HG03064 (cell line): Measurements from ENCODE around the gene CEP85L.

Source experiments
- ATAC-seq: cut with Tn5 transposase; IDR thresholded peaks from one replicate; pipeline ENCODE4 v1.9.1; 2021; ENCODE audit warnings: low read depth; ENCODE audit not compliant: unreplicated experiment

The CEP85L gene

GRCh38 chr6:118546880-118547218 is 104.5 kb downstream of the CEP85L start:
- ATAC-seq: no peak

DNA sequence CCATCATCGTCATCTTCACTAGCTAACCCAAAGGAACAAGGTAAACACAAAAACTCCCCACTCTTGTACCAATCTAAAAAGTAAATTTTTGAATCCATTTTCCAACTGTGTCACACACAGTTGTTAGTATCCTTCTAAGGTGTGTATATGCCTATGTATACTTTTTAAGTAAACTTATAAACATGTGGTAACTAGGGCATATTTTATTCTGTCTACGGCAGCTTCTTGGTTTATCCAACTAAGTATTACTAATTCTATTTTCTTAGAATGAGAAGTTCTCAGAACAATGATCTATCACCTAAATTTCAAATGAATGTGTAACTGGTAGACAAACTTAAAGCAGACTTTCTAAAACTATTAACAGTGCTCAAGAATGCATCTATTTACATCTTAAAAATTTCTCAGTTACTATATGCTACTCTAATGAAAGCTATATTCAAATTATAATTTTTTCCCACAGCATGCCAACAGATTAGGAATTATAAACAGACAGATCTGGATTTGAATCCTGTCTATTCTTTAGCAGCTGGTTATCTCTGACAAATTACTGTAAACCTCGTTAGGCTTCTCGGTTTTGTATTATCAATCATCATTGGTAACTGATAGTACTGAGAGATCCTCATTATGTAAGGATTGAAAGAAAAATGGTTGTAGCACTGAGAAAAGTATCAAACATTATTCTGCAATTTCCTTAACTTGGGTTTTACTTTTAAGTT is 105.1 kb downstream of the CEP85L start:
- ATAC-seq: no peak

DNA sequence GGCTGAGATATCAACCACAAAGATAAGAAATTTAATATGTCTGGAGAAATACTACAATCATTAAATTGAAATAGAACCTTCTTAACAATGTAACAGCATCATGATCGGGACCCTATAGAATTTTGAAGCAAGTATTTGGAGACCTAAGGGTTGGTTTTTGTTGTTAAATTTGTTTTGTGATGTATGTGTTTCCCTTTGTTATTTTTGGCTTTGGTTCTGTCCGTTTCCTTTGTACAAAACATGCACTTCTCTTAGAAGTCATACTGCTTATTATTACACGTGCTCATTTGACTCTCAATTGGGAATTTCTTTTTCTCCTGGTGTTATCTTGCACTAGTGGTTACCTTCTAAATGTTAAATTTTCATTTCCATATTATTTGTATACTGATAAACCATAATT is 107.3 kb downstream of the CEP85L start:
- no peak for ATAC-seq

GRCh38 chr6:118542184-118542952 is 109.0 kb downstream of the CEP85L start:
- ATAC-seq: no peak

- ATAC-seq: no peak
These were observed 113.8 kb downstream of the CEP85L start for GRCh38 chr6:118537574-118537973.

DNA sequence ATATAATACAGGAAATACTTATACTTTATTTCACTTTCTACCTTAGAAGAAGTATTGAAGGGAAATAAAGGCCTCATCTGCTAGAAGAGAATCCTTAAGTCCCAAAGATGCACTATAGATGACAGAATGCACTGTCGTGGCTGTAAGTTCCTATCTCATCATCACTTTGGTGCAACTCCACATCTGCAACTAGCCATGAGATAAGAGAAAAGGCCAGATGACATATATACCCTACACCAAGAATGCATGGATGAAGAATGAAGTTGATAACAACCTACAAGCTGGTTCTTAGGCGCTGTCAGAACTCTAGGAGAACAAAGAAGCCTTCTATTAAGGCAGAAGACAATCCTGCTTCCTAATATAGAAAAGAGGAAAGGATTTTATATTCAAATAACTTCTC is 114.9 kb downstream of the CEP85L start:
- no peak for ATAC-seq

- no peak for ATAC-seq
These were observed 116.1 kb downstream of the CEP85L start for GRCh38 chr6:118535176-118535844.

GRCh38 chr6:118530942-118531341 is 120.4 kb downstream of the CEP85L start:
- no peak for ATAC-seq

- no peak for ATAC-seq
These were observed 121.6 kb downstream of the CEP85L start for GRCh38 chr6:118529756-118530155.

DNA sequence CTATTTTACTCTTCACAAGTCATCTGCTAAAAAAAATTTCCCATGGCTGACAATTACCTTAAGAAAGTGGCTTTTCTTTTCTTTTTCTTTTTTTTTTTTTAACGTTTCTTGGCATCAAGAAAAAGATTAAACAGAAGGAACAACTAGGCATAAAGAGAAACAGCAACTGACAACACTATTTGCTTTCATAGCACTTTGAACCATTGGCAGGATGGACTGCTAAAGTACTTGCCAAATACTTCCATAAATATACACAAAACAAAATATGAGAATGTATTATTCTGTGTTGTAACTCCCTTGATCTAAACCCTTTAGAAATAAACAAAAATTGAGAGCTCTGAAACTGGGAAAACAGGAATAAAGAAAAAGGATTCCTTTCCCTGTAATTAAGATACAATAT is 123.3 kb downstream of the CEP85L start:
- ATAC-seq: no peak

GRCh38 chr6:118525913-118526780 is 125.2 kb downstream of the CEP85L start:
- no peak for ATAC-seq

DNA sequence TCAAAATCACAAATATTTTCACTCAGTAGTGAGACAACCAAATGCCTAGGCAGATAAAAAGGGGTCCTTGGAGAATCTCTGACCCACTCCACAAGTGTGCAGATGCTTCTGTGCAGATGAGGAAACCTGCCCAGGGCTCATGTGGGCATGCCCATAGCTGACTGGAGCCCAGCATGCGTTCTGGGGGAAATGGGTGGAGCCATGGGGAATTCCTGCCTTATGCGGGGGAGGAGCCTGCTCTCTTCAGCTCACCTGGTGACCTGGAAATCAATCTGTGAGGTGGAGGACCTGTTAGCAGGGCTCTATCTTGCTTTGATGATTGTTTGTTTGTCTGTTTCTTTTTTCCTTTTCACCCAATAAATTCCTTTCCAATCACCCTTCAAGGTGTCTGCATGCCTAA is 126.7 kb downstream of the CEP85L start:
- no peak for ATAC-seq

DNA sequence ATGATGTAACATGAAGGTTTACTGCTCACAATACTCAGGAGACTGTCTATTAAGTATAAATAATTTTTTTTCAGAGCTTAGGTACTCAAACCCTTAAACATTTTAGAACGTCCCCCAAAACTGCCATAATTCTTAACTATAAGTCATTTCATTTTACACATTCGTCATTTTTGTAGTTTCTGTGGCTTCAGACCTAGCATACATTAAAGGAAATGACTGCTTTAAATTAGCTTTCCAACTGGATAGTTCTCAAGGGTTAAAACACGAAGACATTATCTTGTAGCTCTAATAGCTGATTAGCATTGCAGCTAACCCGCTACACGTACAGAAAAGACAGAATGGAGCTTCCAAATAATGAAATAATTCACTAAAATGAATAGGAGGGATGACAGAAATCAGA is 128.2 kb downstream of the CEP85L start:
- ATAC-seq: no peak

DNA sequence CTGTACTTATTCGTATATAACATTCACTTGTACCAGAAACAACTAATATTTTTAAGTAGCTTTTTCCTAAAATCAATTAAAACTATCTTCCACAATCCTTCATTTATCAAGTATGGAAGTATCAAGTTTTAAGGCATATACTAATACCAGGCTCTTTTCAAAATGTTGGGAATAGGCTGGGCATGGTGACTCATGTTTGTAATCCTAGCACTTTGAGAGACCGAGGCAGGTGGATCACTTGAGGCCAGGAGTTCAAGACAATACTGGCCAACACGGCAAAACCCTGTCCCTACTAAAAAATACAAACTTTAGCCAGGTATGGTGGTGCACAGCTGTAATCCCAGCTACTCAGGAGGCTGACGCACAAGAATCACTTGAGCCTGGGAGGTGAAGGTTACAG is 129.0 kb downstream of the CEP85L start:
- no peak for ATAC-seq

DNA sequence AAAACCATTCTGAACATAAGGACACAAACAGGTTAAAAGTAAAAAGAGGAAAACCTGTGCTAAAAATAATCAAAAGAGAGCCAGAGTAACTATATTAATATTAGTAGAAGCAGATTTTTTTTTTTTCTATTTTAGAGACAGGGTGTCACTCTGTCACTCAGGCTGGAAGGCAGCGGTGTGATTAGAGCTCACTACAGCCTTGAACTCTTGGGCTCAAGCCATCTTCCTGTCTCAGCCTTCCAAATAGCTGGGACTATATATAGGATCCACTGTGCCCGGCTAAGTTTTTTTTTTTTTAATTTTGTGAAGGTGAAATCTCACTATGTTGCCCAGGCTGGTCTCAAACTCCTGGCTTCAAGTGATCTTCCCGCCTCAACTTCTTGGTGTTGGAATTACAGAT is 136.7 kb downstream of the CEP85L start:
- no peak for ATAC-seq

GRCh38 chr6:118511930-118512715 is 139.3 kb downstream of the CEP85L start:
- no peak for ATAC-seq

DNA sequence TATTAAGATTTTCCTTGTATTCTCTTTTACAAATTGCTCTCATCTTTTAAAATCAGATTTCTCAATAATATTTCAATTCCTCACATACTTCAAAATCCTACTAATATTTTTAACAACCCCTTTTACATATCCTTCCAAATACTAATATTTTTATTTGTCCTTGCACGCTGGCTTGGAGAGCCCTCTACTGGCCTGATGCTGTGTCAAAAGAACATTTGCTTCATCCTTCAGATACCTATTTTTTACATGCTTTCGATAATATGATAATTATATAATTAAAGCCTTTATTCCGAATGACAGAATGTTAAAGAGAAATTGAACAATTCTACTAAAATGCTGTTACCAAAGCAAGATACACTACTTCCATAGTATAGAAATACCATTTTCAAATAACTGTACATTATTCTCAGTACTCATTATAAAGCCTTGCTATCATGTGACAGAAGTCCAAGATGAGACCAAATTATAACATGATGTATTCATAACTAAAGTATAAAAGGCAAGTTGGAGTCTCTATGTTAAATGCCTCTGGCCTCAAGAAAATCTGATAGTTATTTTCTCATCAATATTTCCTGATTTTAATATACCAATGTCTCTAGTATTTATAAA is 142.3 kb downstream of the CEP85L start:
- ATAC-seq: no peak

DNA sequence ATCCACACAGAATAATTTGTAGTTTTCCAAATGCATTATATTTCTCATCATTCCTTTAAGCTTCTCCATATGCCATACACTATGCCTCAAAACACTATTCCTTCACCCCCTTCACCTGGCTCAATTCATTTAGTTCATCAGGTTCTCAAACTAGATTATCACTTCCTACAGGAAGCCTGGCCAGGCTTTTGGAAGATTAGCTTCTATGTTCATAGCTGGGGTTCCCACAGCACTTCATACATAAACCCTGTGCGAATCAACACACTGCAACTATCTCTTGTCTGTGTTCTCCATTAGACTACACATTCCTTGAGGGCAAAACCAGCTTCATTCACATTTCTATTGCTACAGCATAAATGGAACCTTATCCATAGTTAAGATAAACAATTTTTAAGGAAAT is 143.8 kb downstream of the CEP85L start:
- ATAC-seq: no peak

DNA sequence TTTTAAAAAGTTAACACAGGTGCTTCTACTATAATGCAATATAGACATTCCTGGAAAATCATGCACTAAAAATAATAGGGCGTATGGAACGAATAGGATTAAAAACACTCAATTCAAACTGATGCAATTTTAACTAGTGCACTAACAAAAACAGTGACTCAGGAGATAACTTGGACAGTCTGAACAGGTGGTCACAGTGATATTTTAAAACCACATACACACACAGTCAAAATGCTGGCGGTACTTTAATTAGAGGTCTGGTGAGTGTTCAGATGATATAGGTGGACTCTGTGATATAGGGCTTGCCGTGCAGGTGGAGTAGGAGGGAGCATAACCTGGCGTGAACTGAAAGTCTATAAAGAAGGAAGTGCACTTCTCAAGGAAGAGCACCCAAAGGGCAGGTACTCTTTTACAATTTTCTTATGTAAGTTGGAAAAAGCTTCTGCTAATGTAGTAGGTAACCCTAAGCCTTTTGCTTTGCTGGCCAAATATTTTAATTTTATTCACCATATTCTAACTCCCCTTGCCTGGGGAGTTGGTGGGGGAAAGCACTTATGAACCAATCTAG is 145.2 kb downstream of the CEP85L start:
- ATAC-seq: no peak
